Transverse colon (tissue), 4 donors: ENCODE data around the gene NTF3. TPM values are rescaled to one million over a fixed set of nuclear protein-coding genes. Genes with fewer than 3 reads are reported as not detected.

Experiments
- DNase-seq: peaks from one replicate; pipeline ENCODE4 v3.0.0-alpha.2; 2019
- H3K27ac ChIP-seq, 4 donors: fragments of 200-600 bp; sonication (generic); 2 replicates each; pipeline ENCODE4 v1.5.1; 2016 to 2018; ENCODE audit warnings: inconsistent platforms in 4 of 4
- H3K27me3 ChIP-seq: fragments of 200-600 bp; sonication (generic); 2 replicates; pipeline ENCODE4 v1.5.1; 2017; ENCODE audit warnings: inconsistent platforms
- H3K36me3 ChIP-seq, 4 donors: fragments of 200-600 bp; sonication (generic); 2 replicates each; pipeline ENCODE4 v1.5.1; 2017 to 2019; ENCODE audit warnings: inconsistent platforms in 4 of 4
- H3K4me1 ChIP-seq, 4 donors: fragments of 200-600 bp; sonication (generic); 2 replicates each; pipeline ENCODE4 v1.5.1; 2017 to 2020; ENCODE audit warnings: inconsistent platforms in 4 of 4
- H3K4me3 ChIP-seq, 4 donors: fragments of 200-600 bp; sonication (generic); 1 replicate in 1 of 4; 2 replicates in 3 of 4; pipeline versions ENCODE4 v1.5.1 to v1.6.1; 2017 to 2019; ENCODE audit warnings: inconsistent platforms in 4 of 4
- H3K9me3 ChIP-seq, 2 donors: fragments of 200-600 bp; sonication (generic); 2 replicates each; pipeline ENCODE4 v1.5.1; 2017 to 2019; ENCODE audit warnings: inconsistent platforms in 2 of 2
- EP300 ChIP-seq: sonication (generic); formaldehyde crosslinking; IDR thresholded peaks from one replicate; pipeline ENCODE4 v1.6.1; 2017; ENCODE audit warnings: antibody characterized with exemption, low read depth
- POLR2A ChIP-seq: fragments of 450-650 bp; IDR thresholded peaks from one replicate; pipeline ENCODE4 v1.6.1; 2016; ENCODE audit warnings: antibody characterized with exemption, mild to moderate bottlenecking, moderate library complexity
- POLR2AphosphoS5 ChIP-seq, 3 donors: sonication (generic); formaldehyde crosslinking; IDR thresholded peaks; one replicate each; pipeline ENCODE4 v1.6.1; 2016; ENCODE audit warnings: antibody characterized with exemption in 3 of 3
- WGBS, 2 donors: methylation state at CpG; one replicate each; pipeline ENCODE4 v1.1.5; 2018; ENCODE audit warnings: low coverage in 1 of 2; 5-methylcytosine and 5-hydroxymethylcytosine counted together
- in situ Hi-C, 4 donors: fragments of 200-750 bp; cut with MboI; loops; one replicate each; pipeline versions ENCODE4 v1.15.0 to v1.15.1; 2017; ENCODE audit warnings: low sequenced_read_pairs in 3 of 4, low pct_ligation_motif_present in 1 of 4, low pct_unique_long_range_greater_than_20kb in 1 of 4
- intact Hi-C: fragments of 100-400 bp; cut with DNase I; formaldehyde crosslinking; loops from one replicate; pipeline ENCODE4 v1.15.1; 2023; ENCODE audit warnings: low total_unique reads
- total RNA-seq, 4 donors: library from RNA; depleted of rRNA; stranded (reverse); fragments of >200 nt; gene quantifications; one replicate each; pipeline ENCODE4 v1.1.0, GENCODE V29; 2016
- TF ChIP-seq, protein P1 (sequence below), 5 experiments: fragments of 200-600 bp in 3 of 5; fragments of 450-650 bp in 2 of 5; sonication (generic) in 3 of 5; IDR thresholded peaks; 1 replicate in 2 of 5; 2 replicates in 3 of 5; pipeline ENCODE4 v1.5.1; 2016 to 2017; ENCODE audit warnings: antibody characterized with exemption in 5 of 5, inconsistent platforms in 3 of 5, mild to moderate bottlenecking in 2 of 5, moderate library complexity in 1 of 5

The NTF3 gene
- total RNA-seq, 4 donors from 2014 or later, result 0.68 TPM; not detected in 3

DNA sequence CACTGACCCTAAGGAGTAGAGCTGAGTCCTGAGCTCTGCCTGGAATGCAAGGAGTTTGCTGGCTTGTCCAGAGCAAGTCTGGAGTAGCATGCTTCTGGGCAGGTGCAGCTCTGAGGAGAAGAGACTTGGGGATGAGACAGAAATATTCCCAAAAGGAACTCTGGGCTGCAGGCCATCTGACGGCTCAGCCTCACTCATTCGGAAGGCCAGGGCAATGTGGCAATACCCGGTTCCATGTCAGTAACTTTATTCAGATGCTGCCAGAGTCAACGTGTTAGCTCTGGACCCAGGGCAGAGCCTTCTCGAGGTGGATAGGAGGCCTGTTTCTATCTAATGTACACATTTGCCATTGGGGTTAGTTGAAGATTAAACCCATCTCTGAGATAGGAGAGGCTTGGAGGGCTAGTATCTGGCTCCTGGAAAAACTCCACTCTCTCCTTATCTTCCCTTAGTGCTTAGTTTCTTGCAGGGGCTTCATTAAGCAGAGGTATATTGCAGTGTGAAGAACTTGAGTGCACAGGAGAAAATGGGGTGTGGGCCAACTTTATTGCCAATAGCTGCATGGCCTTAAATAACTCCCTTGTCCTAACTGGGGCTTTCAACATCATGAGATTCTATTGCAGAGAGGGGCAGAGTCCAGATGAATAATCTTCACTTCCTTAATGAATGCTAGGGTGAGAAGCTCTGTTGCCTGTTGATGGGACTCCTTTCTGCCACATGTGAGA lies 65.6 kb downstream of the NTF3 start:
- Histone ChIP-seq H3K9me3 (no peaks in the 10 kb centered on the region), H3K4me3 (no peak overlapping the region), H3K27ac (peak overlapping the region; percentile 79 to 87 (median 83)), H3K4me1 (peaks cover 17 to 55% (median 48%) of the 10 kb centered on the region in 4 donors), H3K27me3 (no peaks in the 10 kb centered on the region), H3K36me3 (no peaks in the 10 kb centered on the region)
- TF ChIP-seq POLR2A, result no peak
- TF ChIP-seq EP300, result no peak
- TF ChIP-seq, protein P1, sequence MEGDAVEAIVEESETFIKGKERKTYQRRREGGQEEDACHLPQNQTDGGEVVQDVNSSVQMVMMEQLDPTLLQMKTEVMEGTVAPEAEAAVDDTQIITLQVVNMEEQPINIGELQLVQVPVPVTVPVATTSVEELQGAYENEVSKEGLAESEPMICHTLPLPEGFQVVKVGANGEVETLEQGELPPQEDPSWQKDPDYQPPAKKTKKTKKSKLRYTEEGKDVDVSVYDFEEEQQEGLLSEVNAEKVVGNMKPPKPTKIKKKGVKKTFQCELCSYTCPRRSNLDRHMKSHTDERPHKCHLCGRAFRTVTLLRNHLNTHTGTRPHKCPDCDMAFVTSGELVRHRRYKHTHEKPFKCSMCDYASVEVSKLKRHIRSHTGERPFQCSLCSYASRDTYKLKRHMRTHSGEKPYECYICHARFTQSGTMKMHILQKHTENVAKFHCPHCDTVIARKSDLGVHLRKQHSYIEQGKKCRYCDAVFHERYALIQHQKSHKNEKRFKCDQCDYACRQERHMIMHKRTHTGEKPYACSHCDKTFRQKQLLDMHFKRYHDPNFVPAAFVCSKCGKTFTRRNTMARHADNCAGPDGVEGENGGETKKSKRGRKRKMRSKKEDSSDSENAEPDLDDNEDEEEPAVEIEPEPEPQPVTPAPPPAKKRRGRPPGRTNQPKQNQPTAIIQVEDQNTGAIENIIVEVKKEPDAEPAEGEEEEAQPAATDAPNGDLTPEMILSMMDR (IDR thresholded peaks at IDR 0.05), result no peak
- TF ChIP-seq POLR2AphosphoS5 (IDR thresholded peaks at IDR 0.05), result no peak
- in situ Hi-C loops, result no loop called here
- peak; percentile 53 for DNase-seq
- intact Hi-C loops, result no loop called here
- 41% methylated on average over 5 of the region's 5 CpGs; no CpG with 5 or more reads in 1 of the 2 donors for WGBS, 2 donors

DNA sequence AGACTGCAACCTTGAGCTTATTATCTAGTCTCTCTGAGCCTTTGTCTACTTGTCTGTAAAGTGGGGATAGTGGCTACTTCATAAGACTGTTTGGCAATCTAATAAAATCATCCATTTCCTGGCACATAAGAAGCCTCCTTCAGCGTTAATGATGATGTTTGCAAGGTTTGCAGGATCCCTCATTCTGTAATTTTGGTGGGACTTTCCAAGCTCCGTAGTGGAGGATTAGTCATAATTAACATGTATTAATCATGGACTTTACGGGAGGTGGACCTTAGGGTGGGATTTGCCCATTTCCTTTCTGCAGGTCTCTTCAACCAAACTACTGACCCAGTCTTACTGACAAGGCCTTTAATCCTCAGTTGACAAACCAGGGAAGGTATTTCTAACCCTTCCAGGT lies 66.2 kb downstream of the NTF3 start:
- no peaks in the 10 kb centered on the region for H3K27me3 ChIP-seq
- in situ Hi-C loops (no loop called here), intact Hi-C loops (no loop called here)
- DNase-seq, result no peak
- TF ChIP-seq, protein P1 (IDR thresholded peaks at IDR 0.05), result no peak
- H3K27ac ChIP-seq, result peak overlapping the region; percentile 79 to 87 (median 83)
- H3K9me3 ChIP-seq, result no peaks in the 10 kb centered on the region
- no peaks in the 10 kb centered on the region for H3K36me3 ChIP-seq
- H3K4me1 ChIP-seq, result peaks cover 17 to 58% (median 48%) of the 10 kb centered on the region in 4 donors
- 43% methylated on average over 3 of the region's 3 CpGs; no CpG with 5 or more reads in 1 of the 2 donors for WGBS, 2 donors
- no peak overlapping the region for H3K4me3 ChIP-seq

- in situ Hi-C loops, result no loop called here
- H3K27me3 ChIP-seq, result no peaks in the 10 kb centered on the region
- H3K4me1 ChIP-seq, result peaks cover 17 to 63% (median 50%) of the 10 kb centered on the region in 4 donors
- no peaks in the 10 kb centered on the region for H3K9me3 ChIP-seq
- no peak for DNase-seq
- no peak for TF ChIP-seq POLR2A
- no peak for TF ChIP-seq POLR2AphosphoS5 (IDR thresholded peaks at IDR 0.05)
- no peak for TF ChIP-seq EP300
- TF ChIP-seq, protein P1 (IDR thresholded peaks at IDR 0.05), result no peak
- H3K36me3 ChIP-seq, result no peaks in the 10 kb centered on the region
- peak overlapping the region; percentile 79 to 87 (median 83) for H3K27ac ChIP-seq
- no peak overlapping the region for H3K4me3 ChIP-seq
- WGBS, 2 donors, result 87% methylated on average over 8 of the region's 8 CpGs; no CpG with 5 or more reads in 1 of the 2 donors
- intact Hi-C loops, result no loop called here
These were observed 66.9 kb downstream of the NTF3 start for GRCh38 chr12:5498806-5499205.

- Histone ChIP-seq H3K4me1 (peaks cover 17 to 69% (median 58%) of the 10 kb centered on the region in 4 donors), H3K27ac (peak overlapping the region; percentile 79 to 87 (median 83)), H3K9me3 (no peaks in the 10 kb centered on the region), H3K27me3 (no peaks in the 10 kb centered on the region), H3K4me3 (no peak overlapping the region), H3K36me3 (no peaks in the 10 kb centered on the region)
- 25 to 46% methylated on average over 7 to 9 of the region's 9 CpGs for WGBS, 2 donors
- in situ Hi-C loops (no loop called here), intact Hi-C loops (no loop called here)
- TF ChIP-seq POLR2A (peak; percentile 36), POLR2AphosphoS5 (IDR thresholded peaks at IDR 0.05) (peak in 2 of 3 donors; percentile 47 to 73), EP300 (peak; percentile 94)
- TF ChIP-seq, protein P1 (IDR thresholded peaks at IDR 0.05), result no peak
- peak; percentile 54 for DNase-seq
These were observed 67.8 kb downstream of the NTF3 start for GRCh38 chr12:5499566-5500330.
